NCI-H128 (cell line): Measurements from ENCODE around the gene EHD2.
A peak's percentile ranks its signal among the peaks of the same experiment; 100 is the strongest.

Experiments used
- DNase-seq: peaks from one replicate; lab custom pipeline; 2025; ENCODE audit not compliant: unreplicated experiment; lab: John Stamatoyannopoulos, UW

Gene EHD2

DNA sequence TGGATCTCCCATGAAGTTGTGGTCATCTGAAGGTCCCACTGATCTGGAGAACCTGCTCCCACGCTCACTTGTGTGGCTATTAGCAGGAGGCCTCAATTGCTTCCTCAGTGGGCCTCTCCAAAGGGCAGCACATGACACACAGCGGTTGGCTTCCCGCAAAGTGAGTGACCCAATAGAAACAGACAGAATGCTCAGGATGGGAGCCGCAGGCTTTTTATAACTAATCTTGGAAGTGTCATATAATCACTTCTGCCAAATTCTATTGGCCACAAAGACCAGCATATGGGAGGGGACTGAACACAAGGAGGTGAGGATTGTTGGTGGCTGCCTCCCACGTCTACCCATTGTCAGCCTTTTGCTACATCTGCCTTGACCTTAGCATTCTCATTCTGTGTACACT is 22.1 kb upstream of the EHD2 start:
- no peak for DNase-seq

DNA sequence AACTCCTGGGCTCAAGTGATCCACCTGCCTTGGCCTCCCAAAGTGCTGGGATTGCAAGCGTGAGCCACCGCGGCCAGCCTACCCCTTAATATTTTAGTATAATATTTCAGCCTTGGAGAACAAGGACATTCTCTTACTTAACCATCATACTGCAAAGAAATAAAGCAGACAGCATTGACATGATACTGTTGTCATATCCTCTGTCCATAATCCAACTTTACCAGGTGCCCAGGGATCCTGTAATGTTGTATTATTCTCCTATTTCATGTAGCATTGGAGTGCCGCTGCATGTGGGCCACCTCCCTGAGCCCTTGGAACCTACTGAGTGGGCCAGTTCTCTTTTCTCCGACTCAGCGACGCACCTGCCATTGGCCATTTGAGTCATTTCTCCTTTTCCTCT is 21.4 kb upstream of the EHD2 start:
- no peak for DNase-seq

DNA sequence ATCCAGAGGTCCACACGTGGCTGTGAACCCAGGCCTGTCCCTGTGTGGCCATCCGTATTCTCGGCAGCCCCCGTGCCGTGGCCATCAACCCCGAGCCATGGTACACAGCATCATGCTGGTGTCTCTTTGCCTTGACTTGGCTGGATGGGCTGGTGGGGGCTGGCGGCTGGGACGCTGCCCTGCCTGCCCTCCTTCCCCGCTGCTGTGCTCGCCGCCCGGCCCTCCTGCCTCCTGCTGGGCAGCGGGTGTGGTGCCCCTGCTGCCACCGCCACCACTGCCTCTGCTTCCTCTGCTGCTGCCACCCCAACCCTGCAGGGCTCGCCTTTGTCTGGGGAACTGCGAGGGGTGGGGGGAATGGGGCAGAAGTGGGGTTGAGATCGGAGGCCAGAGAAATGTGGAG is 19.7 kb upstream of the EHD2 start:
- no peak for DNase-seq

DNA sequence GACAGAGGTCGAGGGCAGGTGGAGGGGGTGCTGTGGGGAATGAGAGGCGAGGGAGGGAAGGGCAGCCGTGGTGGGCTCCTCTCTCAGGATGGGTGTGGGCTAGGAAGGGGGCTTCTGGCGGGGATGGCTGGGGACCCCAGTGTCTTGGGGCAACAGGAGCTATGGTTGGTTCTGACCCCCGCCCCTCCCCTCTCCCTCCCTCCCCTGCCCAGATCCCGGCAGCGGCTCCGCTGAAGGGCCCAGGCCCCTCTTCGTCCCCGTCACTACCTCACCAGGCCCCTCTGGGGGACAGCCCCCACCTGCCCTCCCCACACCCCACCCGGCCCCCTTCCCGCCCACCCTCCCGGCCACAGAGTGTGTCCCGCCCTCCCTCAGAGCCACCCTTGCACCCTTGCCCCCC is 19.3 kb upstream of the EHD2 start:
- no peak for DNase-seq

DNA sequence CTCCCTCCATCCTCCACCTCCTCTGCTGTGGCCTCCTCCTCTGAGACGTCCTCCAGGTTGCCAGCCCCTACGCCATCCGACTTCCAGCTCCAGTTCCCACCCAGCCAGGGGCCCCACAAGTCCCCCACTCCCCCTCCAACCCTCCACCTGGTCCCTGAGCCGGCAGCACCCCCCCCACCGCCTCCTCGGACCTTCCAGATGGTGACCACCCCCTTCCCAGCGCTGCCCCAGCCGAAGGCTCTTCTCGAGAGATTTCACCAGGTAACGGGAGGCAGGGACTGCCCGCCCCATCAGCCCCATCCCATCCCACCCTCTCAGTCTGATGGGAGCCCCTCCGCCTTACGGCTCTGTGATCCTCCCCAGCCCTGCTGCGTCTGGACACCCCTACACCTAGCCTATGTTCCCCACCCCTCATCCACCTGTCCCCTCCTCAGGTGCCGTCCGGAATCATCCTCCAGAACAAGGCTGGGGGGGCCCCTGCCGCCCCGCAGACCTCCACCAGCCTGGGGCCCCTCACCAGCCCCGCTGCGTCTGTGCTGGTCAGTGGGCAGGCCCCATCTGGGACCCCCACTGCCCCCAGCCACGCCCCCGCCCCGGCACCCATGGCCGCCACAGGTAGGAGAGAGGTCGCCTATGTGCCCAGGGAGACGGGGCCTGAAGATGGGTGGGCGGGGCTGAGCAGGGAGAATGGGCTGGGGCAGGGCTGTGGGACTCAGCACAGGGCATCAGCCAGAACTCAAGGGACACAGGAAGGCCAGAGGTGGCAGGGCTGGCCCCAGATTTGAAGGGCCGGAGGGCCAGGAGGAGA is 18.6 kb upstream of the EHD2 start:
- DNase-seq = no peak

DNA sequence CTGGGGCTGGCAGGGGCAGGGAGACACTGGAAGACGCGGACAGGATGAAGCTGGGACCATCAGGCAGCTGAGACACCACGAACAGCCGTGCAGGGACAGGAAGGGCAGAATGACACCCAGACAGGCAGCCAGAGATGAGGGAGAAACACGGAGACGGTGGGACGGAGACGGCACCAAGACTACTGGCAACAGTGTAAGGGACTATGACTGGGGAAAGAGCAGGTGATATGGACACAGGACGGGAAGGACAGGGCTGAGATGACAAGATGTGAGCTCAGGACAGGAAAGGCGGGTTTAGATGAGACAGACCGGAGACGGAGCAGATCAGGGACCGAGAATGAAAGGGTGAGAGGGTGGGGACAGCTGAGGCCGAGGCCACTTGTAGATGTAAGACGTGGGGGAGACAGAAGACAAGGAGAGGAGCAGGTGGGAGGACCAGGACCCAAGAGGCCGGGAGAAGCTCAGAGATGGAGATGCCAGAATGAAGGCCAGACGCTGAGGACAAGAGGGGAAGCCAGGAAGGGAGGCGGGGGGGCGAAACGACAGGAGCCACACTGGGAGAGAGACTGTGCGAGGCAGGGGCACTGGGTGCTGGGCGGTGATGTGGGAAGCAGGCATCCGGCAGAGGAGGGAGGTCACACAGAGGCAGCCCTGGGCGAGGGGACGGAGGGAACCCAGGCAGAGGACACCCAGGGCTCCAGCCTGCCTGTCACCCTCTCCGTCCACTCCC is 17.5 kb upstream of the EHD2 start:
- DNase-seq = no peak

DNA sequence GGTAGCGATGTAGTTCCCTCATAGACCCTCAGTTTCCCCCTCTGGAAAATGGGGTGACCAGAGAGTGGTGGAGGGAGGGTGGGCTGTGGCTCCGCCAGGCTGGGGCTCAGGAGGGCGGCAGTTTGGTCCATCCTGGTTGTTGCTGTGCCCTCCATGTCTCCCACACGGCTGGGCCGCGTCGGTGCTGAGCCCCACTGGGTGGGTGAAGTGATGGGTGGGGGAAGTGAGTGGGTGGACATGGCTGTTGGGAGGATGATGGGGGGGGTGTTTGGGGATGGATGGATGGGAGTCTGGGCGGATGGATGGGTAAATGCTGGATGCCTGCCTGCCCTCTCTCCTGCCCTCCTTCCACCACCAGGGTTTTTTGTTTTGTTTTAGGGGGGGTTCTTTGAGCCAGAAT is 16.6 kb upstream of the EHD2 start:
- no peak for DNase-seq

DNA sequence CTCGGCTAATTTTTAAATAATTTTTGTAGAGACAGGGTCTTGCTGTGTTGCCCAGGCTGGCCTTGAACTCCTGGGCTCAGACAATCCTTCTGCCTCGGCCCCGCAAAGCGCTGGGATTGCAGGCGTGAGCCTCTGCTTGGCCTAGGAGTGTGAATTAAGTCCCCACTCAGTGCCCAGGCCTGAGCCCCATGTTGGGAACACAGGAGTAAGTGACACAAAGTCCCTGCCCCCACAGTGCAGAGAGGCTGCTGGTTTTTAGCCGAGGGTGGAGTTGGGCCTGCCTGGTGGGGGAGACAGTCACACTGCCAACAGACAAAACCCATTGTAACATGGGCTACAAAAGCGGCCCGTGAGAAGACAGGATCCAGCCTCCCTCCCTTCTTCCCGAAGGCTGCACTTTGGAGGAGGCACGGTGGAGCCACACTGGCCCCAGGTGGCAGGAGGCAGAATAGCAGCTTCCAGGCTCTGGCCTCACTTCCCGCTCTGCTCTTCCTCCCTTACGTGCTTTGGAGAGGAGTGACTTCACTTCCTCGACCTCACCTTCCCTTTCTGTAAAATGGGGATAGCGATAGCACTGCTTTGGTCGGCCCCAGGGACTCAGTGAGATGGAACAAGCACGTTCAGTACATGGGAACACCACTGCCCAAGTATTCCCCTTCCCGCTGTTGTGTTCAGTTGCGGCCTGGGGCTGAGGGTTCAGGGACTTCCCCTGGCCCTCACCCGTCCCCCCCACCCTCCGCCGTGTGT is 15.2 kb upstream of the EHD2 start:
- DNase-seq = peak; percentile 34

DNA sequence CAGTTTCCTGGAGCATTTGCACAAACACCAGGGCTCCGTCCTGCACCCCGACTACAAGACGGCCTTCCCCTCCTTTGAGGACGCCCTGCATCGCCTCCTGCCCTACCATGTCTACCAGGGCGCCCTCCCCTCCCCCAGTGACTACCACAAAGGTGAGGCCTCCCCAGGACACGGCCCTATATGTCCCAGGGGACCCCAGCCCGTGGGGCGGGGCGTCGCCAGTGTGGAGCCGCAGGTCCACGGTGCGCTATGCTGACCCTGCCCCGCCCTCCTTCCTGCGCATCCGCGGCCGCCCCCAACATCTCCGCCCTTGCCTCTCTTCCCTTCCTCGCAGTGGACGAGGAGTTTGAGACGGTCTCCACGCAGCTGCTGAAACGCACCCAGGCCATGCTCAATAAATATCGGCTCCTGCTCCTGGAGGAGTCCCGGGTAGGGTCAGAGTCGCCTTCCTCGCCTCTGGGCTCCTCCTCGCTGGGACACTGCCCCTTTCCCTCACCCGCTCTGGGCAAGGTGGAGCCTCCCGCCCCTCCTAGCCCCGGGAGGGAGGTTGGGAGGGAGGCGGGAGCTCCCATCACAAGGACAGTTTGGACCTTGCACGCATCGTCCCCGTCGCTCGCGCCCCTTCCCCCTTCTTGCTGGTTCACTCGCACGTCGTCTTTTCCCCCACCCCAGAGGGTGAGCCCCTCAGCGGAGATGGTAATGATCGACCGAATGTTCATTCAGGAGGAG is 14.4 kb upstream of the EHD2 start:
- DNase-seq = no peak

DNA sequence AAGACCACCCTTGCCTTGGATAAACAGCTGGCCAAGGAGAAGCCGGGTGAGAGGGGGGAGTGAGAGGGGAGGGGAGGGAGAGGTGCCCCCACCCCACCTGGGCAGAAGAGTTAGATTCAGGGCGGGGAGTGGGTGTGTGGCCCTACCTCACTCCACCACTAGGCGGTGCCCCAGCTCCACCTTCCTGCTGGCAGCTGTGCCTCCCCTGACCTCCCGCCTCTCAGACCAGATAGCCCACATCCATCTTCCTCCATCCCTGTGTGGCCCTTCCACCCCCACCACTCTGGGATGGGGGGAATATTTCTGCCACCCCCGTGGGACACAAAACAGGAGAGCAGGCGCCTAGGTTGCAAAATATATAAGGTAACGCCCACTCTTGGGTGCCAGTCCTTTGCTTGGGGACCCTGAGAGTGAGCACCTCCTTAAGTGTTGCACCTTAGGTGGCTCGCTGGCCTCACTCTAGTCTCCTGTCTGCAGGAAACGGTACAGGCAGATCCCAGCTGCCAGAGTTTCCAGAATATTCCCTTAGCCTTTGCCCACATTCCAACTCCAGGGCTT is 13.8 kb upstream of the EHD2 start:
- no peak for DNase-seq

DNA sequence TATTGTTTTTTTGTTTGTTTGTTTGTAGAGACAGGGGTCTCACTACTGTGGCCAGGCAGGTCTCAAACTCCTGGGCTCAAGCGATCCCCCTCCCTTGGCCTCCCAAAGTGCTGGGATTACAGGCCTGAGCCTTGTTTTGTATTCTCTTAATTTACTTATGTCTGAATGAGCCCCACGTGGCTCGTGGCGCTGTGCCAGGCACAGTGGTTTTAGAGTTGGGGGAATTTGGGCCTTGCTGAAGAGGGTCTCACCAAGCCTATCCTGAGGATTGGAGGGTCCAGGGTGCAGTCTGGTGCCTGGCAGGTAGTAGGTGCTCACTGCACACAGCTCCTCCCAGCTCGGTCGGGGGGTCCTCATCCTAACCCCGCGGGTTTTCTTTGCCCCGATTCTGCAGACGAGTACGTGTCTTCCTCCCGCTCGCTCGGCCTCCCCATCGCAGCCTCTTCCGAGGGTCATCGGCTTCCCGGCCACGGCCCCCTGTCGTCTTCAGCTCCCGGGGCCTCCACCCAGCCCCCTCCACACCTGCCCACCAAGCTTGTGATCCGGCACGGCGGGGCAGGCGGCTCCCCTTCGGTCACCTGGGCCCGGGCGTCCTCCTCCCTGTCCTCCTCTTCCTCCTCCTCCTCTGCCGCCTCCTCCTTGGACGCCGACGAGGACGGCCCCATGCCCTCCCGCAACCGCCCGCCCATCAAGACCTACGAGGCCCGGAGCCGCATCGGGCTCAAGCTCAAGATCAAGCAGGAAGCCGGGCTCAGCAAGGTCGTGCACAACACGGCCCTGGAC is 12.1 kb upstream of the EHD2 start:
- no peak for DNase-seq

DNA sequence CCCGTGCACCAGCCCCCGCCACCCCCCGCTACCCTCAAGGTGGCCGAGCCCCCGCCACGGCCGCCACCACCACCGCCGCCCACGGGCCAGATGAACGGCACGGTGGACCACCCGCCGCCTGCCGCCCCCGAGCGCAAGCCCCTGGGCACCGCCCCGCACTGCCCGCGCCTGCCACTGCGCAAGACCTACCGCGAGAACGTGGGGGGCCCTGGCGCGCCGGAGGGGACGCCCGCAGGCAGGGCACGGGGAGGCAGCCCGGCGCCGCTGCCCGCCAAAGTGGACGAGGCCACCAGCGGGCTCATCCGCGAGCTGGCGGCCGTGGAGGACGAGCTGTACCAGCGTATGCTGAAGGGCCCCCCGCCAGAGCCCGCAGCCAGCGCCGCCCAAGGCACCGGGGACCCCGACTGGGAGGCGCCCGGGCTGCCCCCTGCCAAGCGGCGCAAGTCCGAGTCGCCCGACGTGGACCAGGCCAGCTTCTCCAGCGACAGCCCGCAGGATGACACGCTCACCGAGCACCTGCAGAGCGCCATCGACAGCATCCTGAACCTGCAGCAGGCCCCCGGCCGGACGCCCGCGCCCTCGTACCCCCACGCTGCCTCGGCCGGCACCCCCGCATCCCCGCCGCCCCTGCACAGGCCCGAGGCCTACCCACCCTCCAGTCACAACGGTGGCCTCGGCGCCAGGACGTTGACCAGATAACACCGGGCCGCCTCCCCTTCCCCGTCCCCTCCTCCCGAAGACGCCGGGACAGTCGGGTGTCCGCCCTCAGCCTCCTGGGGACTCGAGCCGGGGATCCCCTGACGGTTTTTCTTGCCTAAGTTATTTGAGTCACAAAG is 11.3 kb upstream of the EHD2 start:
- DNase-seq = no peak

DNA sequence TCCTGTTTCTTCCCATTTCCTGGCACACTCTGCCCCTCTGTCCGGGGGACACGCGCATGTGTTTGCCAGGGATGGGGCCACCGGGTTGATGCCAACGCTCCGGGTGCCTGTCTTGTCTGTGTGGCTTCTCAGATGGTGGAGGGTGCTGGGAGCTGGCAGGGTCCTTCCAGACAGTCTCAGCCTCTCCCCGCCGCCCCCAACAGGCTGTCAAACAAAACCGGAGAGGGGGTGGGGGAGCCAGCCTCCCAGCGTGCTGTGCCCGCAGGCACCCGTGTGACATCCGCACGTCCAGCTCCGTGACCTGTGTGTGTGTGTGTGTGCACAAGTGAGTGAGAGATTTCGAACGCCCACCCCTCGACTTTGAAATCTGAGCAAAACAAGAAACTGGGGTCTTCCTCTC is 10.6 kb upstream of the EHD2 start:
- DNase-seq = no peak

DNA sequence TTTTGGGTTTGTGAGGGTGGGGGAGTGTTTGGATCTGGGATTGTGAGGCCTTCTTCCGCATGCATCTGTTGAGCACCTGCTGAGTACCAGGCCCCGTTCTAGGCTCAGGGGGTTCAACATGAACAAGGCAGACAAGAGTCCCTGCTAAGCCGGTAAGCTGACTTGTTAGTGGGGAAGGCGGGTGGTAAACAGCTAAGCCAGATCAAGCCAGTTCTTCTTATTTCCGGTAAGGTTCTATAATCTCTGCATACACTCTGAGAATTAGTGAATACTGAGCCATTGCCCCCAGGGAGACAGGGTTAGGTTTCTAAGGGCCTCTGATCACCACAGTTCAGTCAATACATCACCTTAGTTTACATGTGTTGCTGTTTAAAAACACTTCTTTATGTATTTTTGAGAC is 9.9 kb upstream of the EHD2 start:
- no peak for DNase-seq

DNA sequence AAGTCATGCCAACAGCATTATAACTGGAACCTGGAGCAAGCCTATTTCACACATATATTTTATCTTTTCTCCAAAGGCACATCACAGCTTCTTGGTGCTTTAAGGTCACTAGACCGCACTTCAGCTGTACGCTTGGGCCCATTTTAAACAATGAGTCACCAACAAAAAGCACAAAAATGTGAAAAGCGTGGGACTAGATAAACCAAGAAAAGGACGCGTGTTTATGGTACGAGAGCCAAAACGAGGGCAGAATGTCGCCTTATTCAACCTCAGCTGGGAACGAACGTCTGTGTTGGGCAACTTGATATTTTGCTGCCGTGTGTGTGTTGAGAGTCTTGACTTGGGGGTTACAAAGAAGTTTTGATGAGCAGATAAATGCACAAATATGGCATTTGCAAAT is 9.2 kb upstream of the EHD2 start:
- DNase-seq = no peak

DNA sequence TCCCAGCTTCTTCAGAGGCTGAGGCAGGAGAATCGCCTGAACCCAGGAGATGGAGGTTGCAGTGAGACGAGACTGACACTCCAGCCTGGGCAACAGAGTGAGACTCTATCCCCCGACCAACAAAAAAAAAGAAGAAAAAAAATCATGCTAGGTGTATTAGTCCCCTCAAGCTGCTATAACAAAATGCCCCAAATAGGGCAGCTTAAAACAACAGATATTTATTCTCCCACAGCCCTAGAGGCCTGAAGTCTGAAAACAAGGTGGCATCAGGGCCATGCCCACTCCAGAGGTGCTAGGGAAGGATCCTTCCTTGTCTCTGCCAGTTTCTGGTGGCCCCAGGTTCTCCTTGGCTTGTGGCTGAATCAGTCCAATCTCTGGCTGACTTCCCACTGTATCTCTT is 8.6 kb upstream of the EHD2 start:
- no peak for DNase-seq

DNA sequence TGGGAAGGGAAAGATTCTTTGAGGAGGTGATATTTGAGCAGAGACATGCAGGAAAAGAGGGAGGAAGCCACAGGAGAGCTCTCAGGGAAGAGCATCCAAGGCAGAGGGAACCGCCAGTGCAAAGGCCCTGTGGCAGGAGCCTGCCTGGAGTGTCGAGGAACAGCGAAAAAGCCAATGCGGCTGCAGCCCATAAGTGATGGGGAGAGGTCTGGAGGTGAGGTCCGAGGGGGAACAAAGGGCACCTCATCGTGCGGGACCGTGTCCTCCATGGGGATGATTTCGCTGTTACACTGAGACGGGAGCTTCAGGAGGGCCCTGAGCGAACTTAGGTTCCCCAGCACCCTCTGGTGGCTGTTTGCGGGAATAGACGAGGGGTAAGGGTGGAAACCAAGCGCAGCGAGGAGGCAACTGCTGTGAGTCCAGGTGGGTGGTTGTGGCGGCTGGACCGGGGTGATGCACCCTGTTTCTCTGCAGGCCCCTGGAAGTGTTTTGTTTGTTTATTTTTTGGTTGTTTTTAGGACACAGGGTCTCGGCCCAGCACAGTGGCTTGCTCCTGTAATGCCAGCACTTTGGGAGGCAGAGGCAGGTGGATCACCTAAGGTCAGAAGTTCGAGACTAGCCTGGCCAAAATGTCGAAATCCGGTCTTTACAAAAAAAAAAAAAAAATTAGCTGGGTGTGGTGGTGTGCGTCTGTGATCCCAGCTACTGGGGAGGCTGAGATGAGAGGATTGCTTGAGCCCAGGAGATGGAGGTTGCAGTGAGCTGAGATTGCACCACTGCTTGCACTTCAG is 5.9 kb upstream of the EHD2 start:
- DNase-seq = peak; percentile 28

DNA sequence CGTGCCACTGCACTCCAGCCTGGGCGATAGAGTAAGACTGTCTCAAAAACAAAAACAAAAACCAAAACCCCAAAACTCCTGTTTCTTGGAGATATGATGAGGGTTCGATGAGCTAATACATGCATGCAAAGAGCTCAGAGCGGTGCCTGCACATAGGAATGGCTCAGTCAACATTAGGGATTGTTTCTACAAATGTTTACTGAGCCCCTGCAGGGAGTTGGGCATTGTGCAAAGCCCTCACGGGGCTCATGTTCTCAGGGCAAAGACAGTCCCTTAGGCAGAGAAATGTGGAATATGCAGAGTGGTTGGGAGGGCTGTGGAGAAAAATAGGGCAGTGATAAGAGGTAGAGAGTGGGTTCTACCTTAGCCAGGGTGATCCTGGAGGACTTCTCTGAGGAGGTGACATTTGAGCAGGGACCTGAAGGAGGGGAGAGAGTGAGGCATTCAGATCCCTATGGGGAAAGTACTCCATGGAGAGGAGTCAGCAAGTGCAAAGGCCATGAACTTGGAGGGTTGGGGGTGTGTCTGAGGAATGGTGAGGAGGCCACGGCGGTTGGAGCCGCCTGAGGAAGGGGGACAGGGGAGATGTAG is 1.5 kb upstream of the EHD2 start:
- DNase-seq = no peak
